MCF 10A (cell line): ENCODE data around the gene RDH5. TPM values are rescaled to one million over a fixed set of nuclear protein-coding genes. Genes with fewer than 3 reads are reported as not detected.

Experiments
- Bru-seq: library from RNA; stranded (reverse); fragments of 400-500 nt; gene quantifications from one replicate; lab custom pipeline; 2021; lab: Mats Ljungman, UMichigan
- BruChase-seq, 2 experiments: library from RNA; stranded (reverse); fragments of 400-500 nt; gene quantifications; one replicate each; lab custom pipeline; 2021; lab: Mats Ljungman, UMichigan
- BruUV-seq: library from RNA; stranded (reverse); fragments of 400-500 nt; replicated peaks from 2 replicates; lab custom pipeline; 2021; lab: Mats Ljungman, UMichigan
- CTCF ChIA-PET: fragments of 300-600 bp; sonication (Branson Sonifier 250); formaldehyde crosslinking; extraction: SDS; loops from one replicate; lab custom pipeline; 2021; ENCODE audit warnings: antibody characterized with exemption, inconsistent platforms; lab: Yijun Ruan, JAX
- POLR2A ChIA-PET: fragments of 300-600, 350-650 bp; sonication (Branson Sonifier 250); formaldehyde crosslinking; extraction: SDS; loops from one replicate; lab custom pipeline; 2020; ENCODE audit warnings: antibody characterized with exemption, inconsistent platforms; lab: Yijun Ruan, JAX
- DNase-seq: peaks from one replicate; pipeline ENCODE4 v3.0.0-alpha.2; 2018; ENCODE audit not compliant: unreplicated experiment
- H3K27ac Mint-ChIP-seq: one replicate; pipeline ENCODE4 v1.8.0; 2022; ENCODE audit warnings: mild to moderate bottlenecking, low read depth, mixed read lengths; ENCODE audit not compliant: unreplicated experiment
- H3K27me3 Mint-ChIP-seq: one replicate; pipeline ENCODE4 v1.8.0; 2022; ENCODE audit warnings: mixed read lengths; ENCODE audit not compliant: insufficient read depth, unreplicated experiment
- H3K36me3 Mint-ChIP-seq: one replicate; pipeline ENCODE4 v1.8.0; 2022; ENCODE audit warnings: mild to moderate bottlenecking, moderate library complexity, mixed read lengths; ENCODE audit not compliant: insufficient read depth, unreplicated experiment
- H3K4me1 Mint-ChIP-seq: one replicate; pipeline ENCODE4 v1.8.0; 2022; ENCODE audit warnings: mixed read lengths; ENCODE audit not compliant: insufficient read depth, unreplicated experiment
- H3K4me3 Mint-ChIP-seq: one replicate; pipeline ENCODE4 v1.8.0; 2022; ENCODE audit warnings: mild to moderate bottlenecking, moderate library complexity, mixed read lengths; ENCODE audit not compliant: unreplicated experiment
- H3K9me3 Mint-ChIP-seq: one replicate; pipeline ENCODE4 v1.8.0; 2022; ENCODE audit warnings: mixed read lengths; ENCODE audit not compliant: unreplicated experiment
- CTCF ChIP-seq: fragments of 200-600 bp; IDR thresholded peaks from one replicate; pipeline ENCODE4 v1.8.0; 2022; ENCODE audit warnings: antibody characterized with exemption, mild to moderate bottlenecking; ENCODE audit not compliant: unreplicated experiment
- intact Hi-C: fragments of 100-400 bp; cut with micrococcal nuclease; formaldehyde crosslinking; loops from 2 replicates; pipeline ENCODE4 v1.14.1; 2022
- long read RNA-seq: library from polyadenylated mRNA; stranded (forward); transcript quantifications from one replicate; pipeline ENCODE4 v2.0.0, GENCODE V29; 2022
- total RNA-seq: library from RNA; stranded (reverse); gene quantifications from 2 replicates; pipeline ENCODE4 v1.2.3, GENCODE V29; 2022

Gene RDH5
- total RNA-seq, result 2.5 and 3.9 TPM in 2 replicates
- percentile 75 among the genes with signal in this experiment for Bru-seq, nascent RNA
- BruChase-seq, experiment 1, labeled RNA remaining after a 6-hour chase, result percentile 83 among the genes with signal in this experiment
- BruChase-seq, experiment 2, labeled RNA remaining after a 2-hour chase, result percentile 69 among the genes with signal in this experiment
- long read RNA-seq, partial matches to known transcripts, result 1 of 1 reads
- long read RNA-seq, other reads (novel, unspliced or antisense), result 0 of 1 reads

- H3K4me1 Mint-ChIP-seq, result peaks cover 15% of the 10 kb centered on the region
- H3K4me3 Mint-ChIP-seq, result no peak within 1 kb of the TSS
- no peak within 1 kb of the TSS for H3K27ac Mint-ChIP-seq
- BruUV-seq, result no TSS peak
- intact Hi-C loops, result loop anchor here (2.0 kb wide), 1 partner anchor 101 kb away; no protein-coding TSS in a partner anchor
- CTCF ChIA-PET, result interaction anchor here (0.6 to 1.4 kb wide), 9 partner anchors 10 to 783 kb away, joined by 3 to 7 read pairs (median 3); no protein-coding TSS in a partner anchor
- TF ChIP-seq CTCF, result no peak
- no peaks in the 10 kb centered on the region for H3K9me3 Mint-ChIP-seq
- POLR2A ChIA-PET, result interaction anchor here (0.6 to 1.1 kb wide), 3 partner anchors 10 to 100 kb away, joined by 3 to 4 read pairs (median 3); partner anchors contain the start of genes ORMDL2 and SARNP
- no peaks in the 10 kb centered on the region for H3K27me3 Mint-ChIP-seq
- H3K36me3 Mint-ChIP-seq, result peaks cover 23% of the 10 kb centered on the region
- DNase-seq, result no peak
Measured at GRCh38 chr12:55720071-55720564, at the start of gene RDH5. Gene RDH5 (plus strand): TSS chr12:55720393. CDS start chr12:55721185, 792 bp downstream.

- DNase-seq, result no peak
- Mint-ChIP-seq H3K4me1 (peaks cover 5% of the 10 kb centered on the region), H3K4me3 (no peak overlapping the region), H3K27me3 (no peaks in the 10 kb centered on the region), H3K9me3 (no peaks in the 10 kb centered on the region), H3K36me3 (no peaks in the 10 kb centered on the region), H3K27ac (no peak overlapping the region)
- ChIA-PET CTCF (interaction anchor here (1.3 kb wide), 1 partner anchor 20 kb away, joined by 4 read pairs; no protein-coding TSS in a partner anchor), POLR2A (no interaction called here)
- BruUV-seq, result no TSS peak
- no peak for TF ChIP-seq CTCF
- intact Hi-C loops, result no loop called here
Measured at GRCh38 chr12:55671746-55672145, 48.4 kb upstream of the RDH5 start.

GRCh38 chr12:55673638-55674037 lies 46.6 kb upstream of the RDH5 start:
- intact Hi-C loops, result no loop called here
- ChIA-PET POLR2A (no interaction called here), CTCF (interaction anchor here (1.5 kb wide), 1 partner anchor 9 kb away, joined by 4 read pairs; no protein-coding TSS in a partner anchor)
- Mint-ChIP-seq H3K27me3 (no peaks in the 10 kb centered on the region), H3K27ac (no peak overlapping the region), H3K4me3 (no peak overlapping the region), H3K36me3 (no peaks in the 10 kb centered on the region), H3K9me3 (no peaks in the 10 kb centered on the region), H3K4me1 (peaks cover 5% of the 10 kb centered on the region)
- BruUV-seq, result no TSS peak
- DNase-seq, result no peak
- no peak for TF ChIP-seq CTCF

GRCh38 chr12:55675666-55676065 lies 44.5 kb upstream of the RDH5 start:
- H3K4me3 Mint-ChIP-seq, result no peak overlapping the region
- CTCF ChIA-PET, result interaction anchor here (0.6 to 1.3 kb wide), 2 partner anchors 42 to 45 kb away, joined by 3 to 7 read pairs; partner anchors contain the start of gene RDH5
- TF ChIP-seq CTCF, result no peak
- BruUV-seq, result no TSS peak
- no peaks in the 10 kb centered on the region for H3K9me3 Mint-ChIP-seq
- POLR2A ChIA-PET, result no interaction called here
- H3K4me1 Mint-ChIP-seq, result peaks cover 5% of the 10 kb centered on the region
- DNase-seq, result peak; percentile 21
- intact Hi-C loops, result no loop called here
- H3K27me3 Mint-ChIP-seq, result no peaks in the 10 kb centered on the region
- no peaks in the 10 kb centered on the region for H3K36me3 Mint-ChIP-seq
- no peak overlapping the region for H3K27ac Mint-ChIP-seq
